Mesothelial cell of epicardium (in vitro differentiated cells): ENCODE data around the gene INTS4. TPM values are rescaled to one million over a fixed set of nuclear protein-coding genes. Genes with fewer than 3 reads are reported as not detected.
"Not testable (repeated sequence)": the region's sequence is repeated elsewhere in the genome, so short reads cannot be mapped to it uniquely, and the experiment has no call there.

Experiments
- DNase-seq, 2 experiments: peaks; one replicate each; pipeline ENCODE4 v3.0.0; 2021; ENCODE audit warnings: low spot score in 2 of 2; ENCODE audit not compliant: unreplicated experiment in 2 of 2
- H3K27ac Mint-ChIP-seq: 2 replicates; pipeline ENCODE4 v1.8.0; 2021; ENCODE audit warnings: mixed read lengths
- H3K27me3 Mint-ChIP-seq: 2 replicates; pipeline ENCODE4 v1.8.0; 2021; ENCODE audit warnings: low read depth, mixed read lengths
- H3K36me3 Mint-ChIP-seq: 2 replicates; pipeline ENCODE4 v1.8.0; 2021; ENCODE audit warnings: mixed read lengths
- H3K4me1 Mint-ChIP-seq: 2 replicates; pipeline ENCODE4 v1.8.0; 2021; ENCODE audit warnings: mixed read lengths
- H3K4me3 Mint-ChIP-seq: 2 replicates; pipeline ENCODE4 v1.8.0; 2021; ENCODE audit warnings: mild to moderate bottlenecking, moderate library complexity, mixed read lengths
- H3K9me3 Mint-ChIP-seq: 2 replicates; pipeline ENCODE4 v1.8.0; 2021; ENCODE audit warnings: mixed read lengths
- CTCF ChIP-seq: fragments of 200-600 bp; sonication (generic); IDR thresholded peaks from one replicate; pipeline ENCODE4 v1.5.0; 2021; ENCODE audit warnings: antibody characterized with exemption; ENCODE audit not compliant: unreplicated experiment
- total RNA-seq: library from RNA; stranded (reverse); gene quantifications from 3 replicates; pipeline ENCODE4 v1.2.1, GENCODE V29; 2021

The INTS4 gene
- total RNA-seq, 1 donor from 2014 or later = 48.3 TPM

- no peak overlapping the region for H3K4me3 Mint-ChIP-seq
- H3K4me1 Mint-ChIP-seq = peaks cover 7% of the 10 kb centered on the region
- no peak overlapping the region for H3K27ac Mint-ChIP-seq
- H3K36me3 Mint-ChIP-seq = peaks cover 23% of the 10 kb centered on the region
- no peaks in the 10 kb centered on the region for H3K27me3 Mint-ChIP-seq
- DNase-seq = no peak
- no peak for TF ChIP-seq CTCF
- H3K9me3 Mint-ChIP-seq = no peaks in the 10 kb centered on the region
These were observed 112.1 kb downstream of the INTS4 start for GRCh38 chr11:77882396-77882795.

GRCh38 chr11:77879218-77879617 is 115.2 kb downstream of the INTS4 start:
- Mint-ChIP-seq H3K4me3 (no peak overlapping the region), H3K27me3 (no peaks in the 10 kb centered on the region), H3K36me3 (peaks cover 11% of the 10 kb centered on the region), H3K9me3 (no peaks in the 10 kb centered on the region), H3K27ac (no peak overlapping the region), H3K4me1 (peaks cover 6% of the 10 kb centered on the region)
- no peak for TF ChIP-seq CTCF
- no peak for DNase-seq

- H3K4me3 Mint-ChIP-seq, DNase-seq, H3K9me3 Mint-ChIP-seq, H3K27me3 Mint-ChIP-seq, H3K36me3 Mint-ChIP-seq, H3K4me1 Mint-ChIP-seq, H3K27ac Mint-ChIP-seq: not testable (repeated sequence)
These were observed 116.2 kb downstream of the INTS4 start for GRCh38 chr11:77878247-77878646.

GRCh38 chr11:77876045-77876444 is 118.4 kb downstream of the INTS4 start:
- Mint-ChIP-seq H3K9me3 (no peaks in the 10 kb centered on the region), H3K4me3 (no peak overlapping the region), H3K36me3 (peaks cover 11% of the 10 kb centered on the region), H3K4me1 (no peaks in the 10 kb centered on the region), H3K27me3 (no peaks in the 10 kb centered on the region), H3K27ac (no peak overlapping the region)
- no peak for DNase-seq
- no peak for TF ChIP-seq CTCF

- no peaks in the 10 kb centered on the region for H3K4me1 Mint-ChIP-seq
- peaks cover 18% of the 10 kb centered on the region for H3K36me3 Mint-ChIP-seq
- no peaks in the 10 kb centered on the region for H3K27me3 Mint-ChIP-seq
- no peak overlapping the region for H3K27ac Mint-ChIP-seq
- H3K9me3 Mint-ChIP-seq = no peaks in the 10 kb centered on the region
- no peak for TF ChIP-seq CTCF
- H3K4me3 Mint-ChIP-seq = no peak overlapping the region
- DNase-seq = no peak
These were observed 120.3 kb downstream of the INTS4 start for GRCh38 chr11:77874206-77874605.

DNA sequence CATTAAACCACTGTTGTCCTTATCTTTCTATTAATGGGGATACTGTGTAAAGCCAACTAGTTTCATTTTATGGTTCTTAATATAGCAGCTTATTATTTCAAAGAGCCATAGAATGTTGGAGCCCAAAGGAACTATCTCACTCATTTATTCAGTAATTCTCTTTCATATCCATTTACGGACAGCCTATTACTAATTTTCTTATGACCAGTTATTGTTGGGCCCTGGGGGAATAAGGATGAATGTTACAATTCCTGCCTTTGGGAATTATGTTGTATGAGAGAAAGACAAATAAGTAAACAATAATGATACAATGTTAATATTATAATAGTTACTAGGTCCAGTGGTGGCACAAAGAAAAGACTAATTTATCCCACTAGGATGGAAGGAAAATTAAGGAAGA is 121.1 kb downstream of the INTS4 start:
- peaks cover 3% of the 10 kb centered on the region for H3K9me3 Mint-ChIP-seq
- TF ChIP-seq CTCF = no peak
- H3K27me3 Mint-ChIP-seq = no peaks in the 10 kb centered on the region
- no peaks in the 10 kb centered on the region for H3K4me1 Mint-ChIP-seq
- H3K27ac Mint-ChIP-seq = no peak overlapping the region
- H3K4me3 Mint-ChIP-seq = no peak overlapping the region
- DNase-seq = no peak
- H3K36me3 Mint-ChIP-seq = peaks cover 21% of the 10 kb centered on the region
